ENCODE results near the gene ACSF3.
"Not testable (repeated sequence)": the region's sequence is repeated elsewhere in the genome, so short reads cannot be mapped to it uniquely, and the experiment has no call there.

Gene ACSF3

DNA sequence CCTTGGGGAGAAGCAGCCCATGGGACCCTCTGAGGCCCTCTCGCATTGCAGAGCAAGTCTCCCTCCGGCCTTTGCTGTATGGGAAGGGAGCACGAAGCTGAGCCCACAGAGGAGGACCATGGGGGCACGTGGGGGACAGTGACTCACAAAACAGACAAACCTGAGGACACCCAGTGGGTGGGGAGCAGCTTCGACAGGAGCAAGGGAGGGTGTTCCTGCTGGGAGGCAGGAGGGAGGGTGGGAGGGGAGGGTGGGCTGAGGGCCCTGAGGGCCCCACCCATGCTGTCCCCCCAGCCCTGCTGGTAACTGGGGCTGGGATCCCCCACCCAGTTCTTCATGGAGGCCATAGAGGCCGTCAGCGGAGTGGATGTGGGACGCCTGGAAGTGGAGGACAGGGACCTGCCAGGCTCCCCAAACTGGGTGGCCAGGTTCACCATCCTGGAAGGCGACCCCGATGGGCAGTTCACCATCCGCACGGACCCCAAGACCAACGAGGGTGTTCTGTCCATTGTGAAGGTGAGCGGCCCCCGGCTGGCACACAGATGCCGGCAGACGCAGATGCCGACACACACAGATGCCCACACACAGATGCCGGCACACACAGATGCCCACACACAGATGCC lies 94.2 kb downstream of the ACSF3 start:
- intact Hi-C loops (cut with DNase I): no loop called here
- DNase-seq: no peak

DNA sequence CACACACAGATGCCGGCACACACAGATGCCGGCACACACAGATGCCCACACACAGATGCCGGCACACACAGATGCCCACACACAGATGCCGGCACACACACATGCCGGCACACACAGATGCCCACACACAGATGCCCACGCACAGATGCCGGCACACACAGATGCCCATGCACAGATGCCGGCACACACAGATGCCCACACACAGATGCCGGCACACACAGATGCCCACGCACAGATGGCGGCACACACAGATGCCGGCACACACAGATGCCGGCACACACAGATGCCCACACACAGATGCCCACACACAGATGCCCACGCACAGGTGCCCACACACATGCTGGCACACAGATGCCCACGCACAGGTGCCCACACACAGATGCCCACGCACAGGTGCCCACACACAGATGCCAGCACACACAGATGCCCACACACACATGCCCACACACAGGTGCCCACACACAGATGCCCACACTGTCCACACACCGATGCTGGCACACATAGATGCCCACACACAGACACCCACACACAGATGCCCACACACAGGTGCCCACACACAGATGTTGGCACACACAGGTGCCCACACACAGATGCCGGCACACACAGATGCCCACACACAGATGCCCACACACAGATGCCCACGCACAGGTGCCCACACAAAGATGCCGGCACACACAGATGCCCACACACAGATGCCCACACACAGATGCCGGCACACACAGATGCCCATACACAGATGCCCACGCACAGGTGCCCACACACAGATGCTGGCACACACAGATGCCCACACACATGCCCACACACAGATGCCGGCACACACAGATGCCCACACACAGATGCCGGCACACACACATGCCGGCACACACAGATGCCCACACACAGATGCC lies 95.1 kb downstream of the ACSF3 start:
- DNase-seq; intact Hi-C loops (cut with DNase I): not testable (repeated sequence)

DNA sequence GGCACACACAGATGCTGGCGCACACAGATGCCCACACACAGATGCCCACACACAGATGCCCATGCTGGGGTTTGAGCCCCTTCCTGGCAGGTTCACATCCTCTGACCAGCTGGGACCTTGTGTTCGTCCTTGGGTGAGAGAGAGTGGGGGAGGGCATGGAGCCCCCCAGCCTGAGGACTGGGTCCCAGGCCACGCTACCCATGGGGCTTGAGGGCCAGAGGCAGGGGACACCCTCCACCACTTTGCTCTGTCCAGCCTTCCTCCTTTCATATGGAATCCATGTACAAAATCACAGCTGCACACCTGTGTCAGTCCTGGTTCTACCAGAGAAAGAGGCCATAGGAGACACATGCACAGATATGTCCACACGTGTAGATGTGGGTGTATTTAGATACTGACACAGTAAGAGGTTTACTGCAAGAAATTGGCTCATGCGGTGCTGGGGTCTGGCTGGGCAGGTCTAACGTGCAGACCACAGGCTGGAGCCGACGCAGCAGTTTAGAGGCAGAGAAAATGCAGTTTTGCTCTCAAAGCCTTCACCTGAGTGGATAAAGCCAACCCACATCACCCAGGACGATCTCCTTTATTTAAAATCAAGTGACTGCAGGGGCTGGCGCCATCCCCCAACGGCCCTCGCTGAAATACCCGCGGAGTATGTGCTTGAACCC lies 95.8 kb downstream of the ACSF3 start:
- no peak for DNase-seq
- intact Hi-C loops (cut with DNase I): no loop called here

DNA sequence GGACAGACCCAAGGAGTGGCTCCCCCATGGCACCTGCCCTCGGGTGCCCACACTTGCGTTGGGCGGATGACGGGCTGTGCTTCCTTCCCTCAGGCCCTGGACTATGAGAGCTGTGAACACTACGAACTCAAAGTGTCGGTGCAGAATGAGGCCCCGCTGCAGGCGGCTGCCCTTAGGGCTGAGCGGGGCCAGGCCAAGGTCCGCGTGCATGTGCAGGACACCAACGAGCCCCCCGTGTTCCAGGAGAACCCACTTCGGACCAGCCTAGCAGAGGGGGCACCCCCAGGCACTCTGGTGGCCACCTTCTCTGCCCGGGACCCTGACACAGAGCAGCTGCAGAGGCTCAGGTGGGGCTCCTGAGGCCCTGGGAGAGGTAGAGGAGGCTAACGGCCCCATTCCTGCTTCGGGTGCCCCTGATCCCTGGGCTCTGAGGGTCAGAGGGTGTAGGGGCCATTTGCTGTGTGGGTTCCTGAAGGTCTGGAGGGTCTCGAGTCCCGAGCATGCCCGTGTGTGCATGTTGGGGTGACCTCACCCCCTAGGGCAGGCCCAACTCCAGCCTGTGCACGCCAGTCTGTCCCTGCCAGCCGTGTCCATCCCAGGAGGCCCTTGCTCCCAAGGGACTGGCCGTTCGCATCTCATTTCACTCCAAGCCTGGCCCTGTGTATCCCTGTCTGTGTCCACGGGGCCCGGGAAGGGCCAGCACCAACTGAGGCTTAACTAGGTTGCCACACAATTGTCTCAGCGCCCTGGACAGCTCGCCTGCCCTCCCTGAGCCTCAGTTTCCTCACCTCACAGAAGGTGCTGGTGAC lies 96.7 kb downstream of the ACSF3 start:
- DNase-seq: no peak
- intact Hi-C loops (cut with DNase I): no loop called here

DNA sequence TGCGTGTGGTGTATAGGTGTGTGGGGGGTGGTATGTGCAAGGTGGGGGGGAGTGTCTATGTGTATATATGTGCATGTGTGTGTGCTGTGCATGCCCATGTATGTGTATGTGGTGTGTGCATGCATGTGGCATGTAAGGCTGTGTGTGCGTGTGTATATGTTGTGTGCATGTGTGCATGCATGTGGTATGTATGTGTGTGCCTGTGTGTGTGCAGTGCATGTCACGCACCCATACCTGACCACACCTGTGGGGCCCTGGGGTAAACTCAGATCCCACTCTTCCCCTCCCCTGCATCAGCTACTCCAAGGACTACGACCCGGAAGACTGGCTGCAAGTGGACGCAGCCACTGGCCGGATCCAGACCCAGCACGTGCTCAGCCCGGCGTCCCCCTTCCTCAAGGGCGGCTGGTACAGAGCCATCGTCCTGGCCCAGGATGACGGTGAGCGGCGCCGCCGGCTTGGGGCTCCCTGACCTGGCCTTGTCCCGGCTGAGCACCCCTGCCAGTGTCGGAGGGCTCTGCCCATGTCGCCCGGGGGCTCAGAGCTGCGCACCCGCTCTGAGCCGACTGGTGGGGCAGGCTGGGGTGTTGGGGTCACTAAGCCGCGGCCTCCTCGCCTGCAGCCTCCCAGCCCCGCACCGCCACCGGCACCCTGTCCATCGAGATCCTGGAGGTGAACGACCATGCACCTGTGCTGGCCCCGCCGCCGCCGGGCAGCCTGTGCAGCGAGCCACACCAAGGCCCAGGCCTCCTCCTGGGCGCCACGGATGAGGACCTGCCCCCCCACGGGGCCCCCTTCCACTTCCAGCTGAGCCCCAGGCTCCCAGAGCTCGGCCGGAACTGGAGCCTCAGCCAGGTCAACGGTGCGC lies 97.6 kb downstream of the ACSF3 start:
- intact Hi-C loops (cut with DNase I): no loop called here
- DNase-seq: no peak

DNA sequence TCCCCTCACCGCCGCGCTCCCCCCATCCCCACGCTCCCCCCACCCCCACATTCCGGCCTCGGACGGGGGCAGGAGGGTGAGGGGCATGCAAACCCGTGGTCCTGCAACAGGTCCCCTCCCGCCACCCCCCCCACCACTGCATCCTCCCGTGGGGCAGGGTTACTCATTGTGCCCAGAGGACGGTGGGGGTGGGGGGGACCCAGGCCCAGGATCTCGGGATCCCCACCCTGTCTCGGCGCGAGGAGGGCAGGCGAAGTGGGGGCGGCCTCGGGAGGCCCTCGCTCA lies 98.2 kb downstream of the ACSF3 start:
- DNase-seq: no peak
- intact Hi-C loops (cut with DNase I): no loop called here

DNA sequence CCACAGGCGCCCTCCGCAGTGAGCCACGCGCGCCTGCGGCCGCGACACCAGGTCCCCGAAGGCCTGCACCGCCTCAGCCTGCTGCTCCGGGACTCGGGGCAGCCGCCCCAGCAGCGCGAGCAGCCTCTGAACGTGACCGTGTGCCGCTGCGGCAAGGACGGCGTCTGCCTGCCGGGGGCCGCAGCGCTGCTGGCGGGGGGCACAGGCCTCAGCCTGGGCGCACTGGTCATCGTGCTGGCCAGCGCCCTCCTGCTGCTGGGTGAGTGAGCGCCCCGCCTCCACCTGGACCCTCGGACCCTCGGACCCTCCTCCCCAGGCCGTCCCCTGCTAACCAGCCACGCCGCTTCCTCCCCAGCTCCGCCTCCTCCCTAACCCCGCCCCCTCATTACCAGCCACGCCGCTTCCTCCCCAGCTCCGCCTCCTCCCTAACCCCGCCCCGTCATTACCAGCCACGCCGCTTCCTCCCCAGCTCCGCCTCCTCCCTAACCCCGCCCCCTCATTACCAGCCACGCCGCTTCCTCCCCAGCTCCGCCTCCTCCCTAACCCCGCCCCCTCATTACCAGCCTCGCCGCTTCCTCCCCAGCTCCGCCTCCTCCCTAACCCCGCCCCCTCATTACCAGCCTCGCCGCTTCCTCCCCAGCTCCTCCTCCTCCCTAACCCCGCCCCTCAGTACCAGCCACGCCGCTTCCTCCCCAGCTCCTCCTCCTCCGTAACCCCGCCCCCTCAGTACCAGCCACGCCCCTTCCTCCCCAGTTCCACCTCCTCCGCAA lies 98.7 kb downstream of the ACSF3 start:
- DNase-seq: peak in 8 of 42 donors; percentile 15 to 43 (median 30)
- intact Hi-C loops (cut with DNase I): not testable (repeated sequence)

DNA sequence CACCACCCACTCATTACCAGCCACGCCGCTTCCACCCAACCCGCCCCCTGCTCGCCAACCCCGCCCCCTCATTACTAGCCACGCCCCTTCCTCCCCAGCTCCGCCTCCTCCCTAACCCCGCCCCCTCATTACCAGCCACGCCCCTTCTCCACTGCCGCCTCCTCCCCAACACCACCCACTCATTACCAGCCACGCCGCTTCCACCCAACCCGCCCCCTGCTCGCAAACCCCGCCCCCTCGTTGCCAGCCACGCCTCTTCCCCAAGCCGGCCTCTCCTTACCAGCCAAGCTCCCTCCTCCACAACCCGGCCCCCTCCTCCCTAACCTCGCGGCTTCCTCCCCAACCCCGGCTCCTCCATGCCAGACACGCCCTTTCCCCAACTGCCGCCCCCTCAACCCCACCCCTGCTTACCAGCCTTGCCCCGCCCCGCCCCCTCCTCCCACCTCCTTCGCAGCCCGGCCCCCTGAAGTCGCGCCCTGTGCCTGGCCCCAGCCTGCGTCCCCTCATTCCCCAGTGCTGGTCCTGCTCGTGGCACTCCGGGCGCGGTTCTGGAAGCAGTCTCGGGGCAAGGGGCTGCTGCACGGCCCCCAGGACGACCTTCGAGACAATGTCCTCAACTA lies 99.4 kb downstream of the ACSF3 start:
- intact Hi-C loops (cut with DNase I): no loop called here

DNA sequence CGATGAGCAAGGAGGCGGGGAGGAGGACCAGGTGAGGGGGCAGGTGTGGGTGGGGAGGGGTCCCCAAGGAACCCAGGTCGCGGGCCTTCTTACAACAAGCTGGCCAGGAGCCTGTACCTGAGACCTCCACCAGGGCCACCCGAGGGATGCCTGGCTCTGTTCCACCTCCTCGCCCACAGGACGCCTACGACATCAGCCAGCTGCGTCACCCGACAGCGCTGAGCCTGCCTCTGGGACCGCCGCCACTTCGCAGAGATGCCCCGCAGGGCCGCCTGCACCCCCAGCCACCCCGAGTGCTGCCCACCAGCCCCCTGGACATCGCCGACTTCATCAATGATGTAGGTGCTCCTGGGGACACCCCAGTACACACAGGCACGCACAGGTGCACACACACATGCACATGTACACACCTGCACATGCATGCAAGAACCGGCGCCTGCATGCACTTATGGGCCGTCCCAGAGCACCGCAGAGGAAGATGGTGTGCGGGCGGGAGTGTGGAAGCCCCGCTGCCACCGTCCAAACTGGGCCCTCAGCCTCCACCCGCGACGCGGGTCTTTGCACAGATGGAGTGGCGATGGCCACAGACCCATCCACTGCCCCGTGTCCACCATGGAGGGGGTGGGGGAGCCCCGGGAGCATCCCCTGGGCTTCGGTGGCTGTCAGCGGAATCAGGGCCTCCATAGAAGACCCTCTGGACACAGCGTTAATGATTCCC lies 100.1 kb downstream of the ACSF3 start:
- intact Hi-C loops (cut with DNase I): no loop called here

More for the DNA sequence above, 99.4 kb downstream of the ACSF3 start:
- peak in 7 of 42 donors; percentile 22 to 58 (median 36) for DNase-seq

DNA sequence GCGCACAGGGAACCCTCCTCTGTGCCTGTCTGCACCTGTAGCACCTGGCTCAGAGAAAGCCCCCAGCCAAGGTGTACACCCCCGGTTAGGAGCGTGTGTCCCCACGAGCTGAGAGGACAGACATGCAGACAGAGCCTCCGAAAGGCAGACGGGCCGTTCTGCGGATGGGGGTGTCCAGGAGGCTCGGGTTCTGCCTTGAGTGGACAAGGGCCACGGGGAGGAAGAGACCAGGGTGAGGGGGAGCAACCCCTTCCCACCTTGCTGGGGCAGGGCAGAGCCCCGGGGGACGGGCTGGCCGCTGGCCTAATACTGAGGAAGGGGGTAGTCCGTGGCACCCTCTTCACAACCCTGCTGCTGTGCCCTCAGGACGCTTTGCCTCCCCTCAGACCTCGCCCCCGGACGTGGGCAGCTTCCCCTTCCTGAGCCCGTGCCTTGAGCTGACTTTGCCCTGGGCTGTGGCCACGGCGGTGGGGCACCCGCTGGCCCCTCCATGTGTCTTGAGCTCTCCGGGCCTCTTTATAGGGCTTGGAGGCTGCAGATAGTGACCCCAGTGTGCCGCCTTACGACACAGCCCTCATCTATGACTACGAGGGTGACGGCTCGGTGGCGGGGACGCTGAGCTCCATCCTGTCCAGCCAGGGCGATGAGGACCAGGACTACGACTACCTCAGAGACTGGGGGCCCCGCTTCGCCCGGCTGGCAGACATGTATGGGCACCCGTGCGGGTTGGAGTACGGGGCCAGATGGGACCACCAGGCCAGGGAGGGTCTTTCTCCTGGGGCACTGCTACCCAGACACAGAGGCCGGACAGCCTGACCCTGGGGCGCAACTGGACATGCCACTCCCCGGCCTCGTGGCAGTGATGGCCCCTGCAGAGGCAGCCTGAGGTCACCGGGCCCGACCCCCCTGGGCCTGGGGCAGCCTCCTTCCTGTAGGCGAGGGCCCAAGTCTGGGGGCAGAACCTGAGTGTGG lies 101.0 kb downstream of the ACSF3 start:
- DNase-seq: peak in 1 of 42 donors; percentile 2
- intact Hi-C loops (cut with DNase I): no loop called here

More for the DNA sequence above, 100.1 kb downstream of the ACSF3 start:
- peak in 11 of 42 donors; percentile 27 to 59 (median 46) for DNase-seq

DNA sequence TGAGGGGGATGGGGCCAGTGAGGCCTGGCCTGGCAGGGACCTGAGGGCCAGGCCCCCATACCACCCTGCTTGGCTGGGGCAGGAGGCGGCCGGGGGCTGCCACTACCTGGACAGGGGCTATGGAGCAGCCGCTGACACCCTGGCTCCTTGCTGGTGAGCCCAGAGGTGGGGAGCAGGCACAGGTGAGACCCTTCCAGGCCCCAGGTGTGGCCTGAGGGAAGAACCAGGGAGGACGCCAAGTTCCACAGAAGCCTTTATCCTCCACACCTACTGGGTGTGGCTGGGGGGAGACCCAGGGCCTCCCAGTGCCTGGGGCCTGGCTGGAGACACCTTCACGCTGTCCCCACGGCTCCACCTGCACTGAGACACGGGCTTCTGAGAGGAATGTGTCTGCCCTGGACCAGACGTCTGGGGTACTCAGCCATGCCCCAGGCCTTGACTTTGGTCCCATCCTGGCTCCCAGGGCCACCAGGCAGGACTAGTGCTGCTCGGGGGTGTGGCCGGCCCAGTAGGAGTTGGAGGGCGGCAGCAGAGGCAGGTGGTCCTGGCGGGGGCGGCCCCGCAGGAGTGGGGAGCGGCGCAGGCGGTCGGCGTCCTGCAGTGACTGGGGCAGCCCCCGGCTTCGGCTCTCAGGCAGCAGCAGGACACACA lies 102.0 kb downstream of the ACSF3 start:
- intact Hi-C loops (cut with DNase I): no loop called here

DNA sequence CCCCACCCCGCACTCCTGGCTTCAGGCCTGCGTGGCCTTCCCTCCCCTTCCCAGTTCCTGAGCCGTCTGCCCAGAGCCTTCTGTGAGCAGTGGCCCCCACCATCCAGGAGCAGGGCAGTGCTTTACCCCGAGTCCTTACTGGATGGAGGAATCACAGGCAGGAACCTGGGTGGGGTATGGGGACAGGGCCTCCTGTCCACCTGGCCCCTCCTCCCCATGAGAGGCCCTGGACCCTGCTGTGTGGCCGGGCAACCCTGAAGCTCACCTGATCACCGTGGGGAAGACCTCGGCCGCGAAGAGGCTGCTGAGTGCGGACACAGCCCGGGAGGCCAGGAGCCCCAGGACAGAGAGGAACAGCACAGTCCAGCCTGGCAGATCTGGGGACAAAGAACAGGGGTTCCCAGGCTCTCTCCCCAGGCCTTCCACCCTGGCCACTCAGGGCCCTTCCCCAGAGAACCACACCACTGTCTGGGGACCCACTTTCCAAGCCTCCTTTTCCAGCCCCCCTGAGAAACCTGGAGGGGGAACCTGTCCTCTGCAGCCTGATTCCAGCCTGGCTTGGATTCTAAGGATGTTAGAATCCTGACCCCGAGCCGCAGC lies 103.5 kb downstream of the ACSF3 start:
- intact Hi-C loops (cut with DNase I): no loop called here
- DNase-seq: no peak

More for the DNA sequence above, 102.0 kb downstream of the ACSF3 start:
- no peak for DNase-seq

DNA sequence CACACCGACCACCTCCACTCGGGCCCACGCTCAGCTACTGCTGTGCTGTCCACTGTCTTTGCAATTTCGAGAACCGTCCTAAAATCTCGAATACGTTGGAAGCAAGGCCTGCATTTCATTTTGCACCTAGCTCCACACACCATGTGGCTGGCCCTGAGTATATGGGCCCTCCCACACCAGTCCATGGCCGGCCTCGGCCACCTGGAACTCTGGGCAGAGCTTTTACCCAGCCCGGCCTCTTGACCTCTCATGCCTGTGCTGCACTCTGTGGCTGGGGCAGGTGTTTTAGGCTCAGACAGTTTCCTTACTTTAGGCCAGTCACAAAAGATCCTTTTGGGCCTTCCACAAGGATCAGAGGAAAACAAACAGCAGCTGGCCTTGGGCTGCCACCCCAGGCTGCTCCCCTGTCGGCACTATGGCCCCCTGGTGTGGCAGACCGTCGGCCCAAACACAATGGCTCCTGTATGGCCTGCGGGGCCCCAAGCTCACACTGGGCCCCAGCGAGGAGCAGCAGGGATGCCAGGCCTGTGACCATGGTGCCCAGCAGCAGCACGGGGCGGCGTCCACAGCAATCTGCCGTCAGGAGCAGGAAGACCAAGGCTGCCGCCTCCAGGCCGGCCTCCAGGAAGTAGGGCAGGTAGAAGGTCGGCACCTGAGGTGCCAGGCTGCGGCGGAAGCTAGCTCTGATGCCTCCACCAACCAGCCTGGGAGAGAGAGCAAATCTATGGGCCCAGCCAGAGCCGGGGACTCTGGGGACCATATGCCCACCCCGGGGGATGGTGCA lies 104.2 kb downstream of the ACSF3 start:
- intact Hi-C loops (cut with DNase I): no loop called here
- no peak for DNase-seq

Measured in head of caudate nucleus (tissue), 42 donors.